HG02973 (cell line): Measurements from ENCODE around the gene SCLY.
"Not testable (repeated sequence)": the region's sequence is repeated elsewhere in the genome, so short reads cannot be mapped to it uniquely, and the experiment has no call there.

Source experiments
- ATAC-seq: cut with Tn5 transposase; IDR thresholded peaks from one replicate; pipeline ENCODE4 v1.9.1; 2021; ENCODE audit warnings: moderate library complexity; ENCODE audit not compliant: unreplicated experiment

Gene SCLY

DNA sequence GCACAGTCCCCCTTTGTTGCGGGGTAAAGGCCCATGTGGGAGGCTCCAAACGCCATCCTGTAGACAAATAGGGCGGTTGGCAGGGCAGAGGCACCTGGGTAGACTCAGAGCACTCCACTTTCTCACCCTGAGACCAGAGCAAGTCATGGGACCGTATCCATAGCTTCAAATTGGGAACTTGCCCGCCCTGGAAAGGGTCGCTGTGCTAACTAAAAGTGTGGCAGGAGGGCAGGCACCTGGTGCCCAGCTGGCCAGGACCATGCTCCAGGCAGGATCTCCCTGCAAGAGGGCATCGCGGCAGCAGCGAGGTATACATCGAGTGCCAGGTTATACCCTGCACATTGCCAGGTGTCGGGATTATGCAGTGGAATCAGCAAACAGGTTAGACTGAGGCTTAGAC is 20.8 kb upstream of the SCLY start:
- ATAC-seq: no peak

- no peak for ATAC-seq
These were observed 19.9 kb upstream of the SCLY start for GRCh38 chr2:238040918-238041317.

DNA sequence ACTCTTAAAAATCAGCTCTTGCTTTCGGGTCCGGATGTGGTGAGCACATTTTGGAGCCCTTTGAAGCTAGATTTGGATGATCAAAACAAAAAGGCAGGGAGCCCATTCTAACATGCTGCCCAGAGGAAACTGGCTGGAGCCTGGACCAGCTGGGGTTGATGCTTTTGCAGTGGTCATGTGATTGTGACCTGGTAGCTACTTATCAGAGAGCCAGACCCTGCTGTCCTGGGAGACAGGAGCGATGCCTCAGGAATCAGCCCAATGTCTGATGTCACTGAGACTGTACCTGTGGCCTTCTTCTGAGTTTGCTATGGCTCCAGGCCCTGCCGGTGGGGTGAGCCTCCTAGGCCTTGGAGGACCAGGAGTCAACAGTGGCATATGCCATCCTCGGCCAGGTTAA is 18.7 kb upstream of the SCLY start:
- ATAC-seq: no peak

GRCh38 chr2:238042849-238043584 is 17.8 kb upstream of the SCLY start:
- ATAC-seq: no peak

DNA sequence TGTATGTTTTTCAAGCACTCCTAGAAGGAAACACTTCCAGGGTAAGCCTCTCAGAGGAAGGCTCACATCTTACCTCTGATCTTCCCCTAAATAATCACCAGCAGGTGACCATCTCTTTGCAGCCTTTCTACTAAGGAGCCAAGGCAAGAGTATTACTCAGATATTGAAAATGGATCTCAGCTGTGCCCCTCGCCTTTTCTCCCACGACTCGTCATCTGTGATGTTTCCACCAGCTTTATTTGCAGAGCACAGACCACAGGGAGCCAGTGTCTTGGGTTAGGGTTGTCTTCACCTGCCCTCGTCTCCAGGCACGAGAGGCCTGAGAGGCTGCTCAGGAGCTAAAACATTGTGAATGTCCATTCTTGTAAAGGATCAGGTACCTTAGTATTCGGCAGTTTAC is 16.9 kb upstream of the SCLY start:
- no peak for ATAC-seq

DNA sequence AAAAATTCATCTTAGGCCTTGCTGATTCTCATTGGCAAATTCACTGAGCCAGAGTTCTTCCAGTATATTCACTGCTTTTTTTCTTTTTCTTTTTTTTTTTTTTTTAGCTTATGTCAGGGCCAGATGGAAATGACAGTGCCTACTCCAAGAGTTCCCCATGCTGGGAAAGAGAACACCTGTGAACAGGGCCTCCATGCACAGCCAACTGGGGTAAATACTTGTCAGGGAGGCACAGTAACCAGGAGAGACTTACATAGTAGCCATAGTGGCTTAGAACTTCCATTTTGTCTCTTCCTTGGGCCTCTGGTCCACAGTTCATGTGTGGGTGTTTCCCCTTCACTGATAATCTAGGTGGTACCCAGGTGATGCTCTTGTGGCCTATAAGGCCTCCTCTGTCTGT is 15.2 kb upstream of the SCLY start:
- no peak for ATAC-seq

DNA sequence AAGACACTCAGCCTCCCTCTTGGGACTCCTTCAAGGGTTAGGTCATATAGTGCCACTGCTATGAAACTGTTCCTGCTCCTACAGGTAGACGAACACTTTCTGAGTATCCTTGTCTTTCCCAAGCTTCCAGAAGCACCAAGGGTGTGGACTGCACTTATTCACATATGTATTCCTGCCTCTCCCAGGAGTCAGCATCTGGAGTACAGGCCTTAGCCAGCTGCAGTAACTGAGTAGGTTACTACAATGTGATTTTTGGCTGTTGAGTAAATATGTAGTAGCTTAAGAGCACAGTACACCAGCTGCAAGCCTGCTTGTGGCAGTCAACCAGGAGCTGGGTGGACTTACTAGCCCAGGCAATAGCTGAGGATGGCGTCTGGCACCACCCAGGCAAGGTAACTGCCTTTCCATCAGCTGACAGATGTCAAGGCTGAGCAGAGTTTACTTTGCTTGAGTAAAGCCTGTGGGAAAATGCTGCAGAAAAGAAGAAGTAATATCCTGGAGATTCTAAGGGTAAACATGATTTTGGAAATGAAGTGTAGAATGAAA is 14.0 kb upstream of the SCLY start:
- no peak for ATAC-seq

- no peak for ATAC-seq
These were observed 7.5 kb upstream of the SCLY start for GRCh38 chr2:238053191-238053776.

DNA sequence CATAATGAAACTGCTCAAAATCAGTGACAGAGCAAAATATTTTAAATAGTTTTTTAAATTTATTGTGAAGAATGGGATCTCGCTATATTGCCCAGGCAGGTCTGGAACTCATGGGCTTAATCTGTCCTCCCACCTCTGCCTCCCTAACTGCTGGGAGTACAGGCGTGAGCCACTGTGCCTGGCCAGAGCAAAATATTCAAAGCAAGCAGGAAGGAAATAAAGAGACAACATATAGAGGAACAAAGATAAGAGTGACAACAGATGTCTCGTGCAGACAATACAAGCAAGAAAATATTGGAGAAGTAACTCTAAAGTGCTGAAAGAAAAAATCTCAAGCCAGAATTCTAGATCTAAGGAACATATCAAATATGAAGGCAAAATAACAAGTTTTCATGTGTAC is 5.0 kb upstream of the SCLY start:
- ATAC-seq: no peak

DNA sequence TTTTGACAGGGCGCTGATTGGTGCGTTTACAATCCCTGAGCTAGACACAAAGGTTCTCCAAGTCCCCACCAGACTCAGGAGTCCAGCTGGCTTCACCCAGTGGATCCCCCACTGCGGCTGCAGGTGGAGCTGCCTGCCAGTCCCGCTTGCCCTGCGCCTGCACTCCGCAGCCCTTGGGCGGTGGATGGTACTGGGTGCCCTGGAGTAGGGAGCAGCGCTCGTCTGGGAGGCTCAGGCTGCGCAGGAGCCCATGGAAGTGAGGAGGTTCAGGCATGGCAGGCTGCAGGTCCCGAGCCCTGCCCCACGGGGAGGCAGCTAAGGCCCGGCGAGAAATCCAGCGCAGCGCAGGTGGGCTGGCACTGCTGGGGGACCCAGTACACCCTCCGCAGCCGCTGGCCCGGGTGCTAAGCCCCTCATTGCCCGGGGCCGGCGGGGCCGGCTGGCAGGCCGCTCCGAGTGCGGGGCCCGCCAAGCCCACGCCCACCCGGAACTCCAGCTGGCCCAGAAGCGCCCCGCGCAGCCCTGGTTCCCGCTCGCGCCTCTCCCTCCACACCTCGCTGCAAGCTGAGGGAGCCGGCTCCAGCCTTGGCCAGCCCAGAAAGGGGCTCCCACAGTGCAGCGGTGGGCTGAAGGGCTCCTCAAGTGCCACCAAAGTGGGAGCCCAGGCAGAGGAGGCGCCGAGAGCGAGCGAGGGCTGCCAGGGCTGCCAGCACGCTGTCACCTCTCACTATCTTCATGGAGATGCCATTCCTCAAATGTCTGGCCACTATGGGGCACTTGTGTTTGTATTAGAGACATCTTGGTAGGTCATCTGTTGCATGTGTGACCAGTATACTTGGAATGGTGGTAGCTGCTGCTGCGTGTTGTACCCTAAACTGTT is 2.9 kb upstream of the SCLY start:
- ATAC-seq: not testable (repeated sequence)

- ATAC-seq: no peak
These were observed 1.3 kb upstream of the SCLY start for GRCh38 chr2:238059505-238059904.

DNA sequence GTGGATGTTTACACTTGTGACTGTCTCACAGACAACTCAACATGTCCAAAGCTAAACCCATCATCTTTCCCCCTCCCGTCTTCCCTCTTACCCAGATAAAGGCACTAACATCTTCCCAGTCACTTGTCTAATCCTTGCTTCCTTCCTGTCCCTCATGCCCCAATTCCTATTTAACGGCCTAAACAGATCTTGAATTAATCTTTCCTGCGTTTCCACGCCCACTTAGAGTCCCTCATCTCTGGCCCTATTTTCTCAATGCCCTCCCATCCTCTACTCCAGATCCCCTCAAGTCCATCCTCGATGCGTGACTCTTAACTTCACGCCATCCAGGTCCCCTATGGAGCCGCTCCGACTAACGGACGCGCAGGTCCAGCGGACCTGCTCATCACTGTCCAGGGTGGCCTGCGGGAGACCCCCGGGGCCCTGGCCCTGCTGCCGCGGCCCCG is 682 bp upstream of the SCLY start:
- no peak for ATAC-seq

- ATAC-seq: peak; percentile 16
These were observed 758 bp downstream of the SCLY start for GRCh38 chr2:238061315-238062202.

GRCh38 chr2:238063414-238064189 is 2.8 kb downstream of the SCLY start:
- no peak for ATAC-seq

GRCh38 chr2:238064376-238064775 is 3.6 kb downstream of the SCLY start:
- no peak for ATAC-seq

- no peak for ATAC-seq
These were observed 4.5 kb downstream of the SCLY start for GRCh38 chr2:238065071-238065846.

GRCh38 chr2:238066218-238066617 is 5.4 kb downstream of the SCLY start:
- no peak for ATAC-seq

DNA sequence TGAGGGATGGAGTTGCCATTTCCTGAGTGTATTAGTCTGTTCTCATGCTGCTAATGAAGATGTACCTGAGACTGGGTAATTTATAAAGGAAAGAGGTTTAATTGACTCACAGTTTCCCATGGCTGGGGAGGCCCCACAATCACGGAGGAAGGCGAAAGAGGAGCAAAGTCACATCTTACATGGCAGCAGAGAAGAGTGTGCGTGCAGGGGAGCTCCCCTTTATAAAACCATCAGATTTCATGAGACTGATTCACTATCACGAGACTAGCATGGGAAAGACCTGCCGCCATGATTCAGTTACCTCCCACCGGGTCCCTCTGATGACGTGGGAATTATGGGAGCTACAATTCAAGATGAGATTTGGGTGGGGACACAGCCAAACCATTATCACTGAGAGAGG is 5.9 kb downstream of the SCLY start:
- ATAC-seq: not testable (repeated sequence)

GRCh38 chr2:238067939-238068338 is 7.1 kb downstream of the SCLY start:
- no peak for ATAC-seq
